ENCODE results near the gene MAPRE3. TPM values are rescaled to one million over a fixed set of nuclear protein-coding genes. Genes with fewer than 3 reads are reported as not detected.
"Not testable (repeated sequence)": the region's sequence is repeated elsewhere in the genome, so short reads cannot be mapped to it uniquely, and the experiment has no call there.

MAPRE3 gene
- total RNA-seq, 1 donor from 2014 or later = 1.8 TPM

DNA sequence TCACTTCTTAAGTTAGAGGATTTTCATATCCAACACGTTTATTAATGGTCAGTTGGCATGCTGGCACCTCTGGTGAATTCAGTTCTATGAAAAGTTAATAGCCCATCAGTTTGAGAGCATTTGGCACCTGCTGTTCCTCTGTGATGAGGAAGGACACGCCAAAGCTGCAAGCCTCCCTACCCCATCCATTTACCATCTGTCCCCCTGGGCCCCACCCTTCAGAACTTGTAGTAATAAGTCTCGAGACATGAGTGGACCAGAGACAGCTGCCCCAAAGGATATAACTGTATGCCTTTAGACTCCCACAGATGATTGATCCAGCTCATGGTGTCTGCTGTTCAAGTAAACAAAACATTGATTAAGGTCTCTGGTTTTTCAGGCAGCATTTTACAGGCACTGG is 94.7 kb downstream of the MAPRE3 start:
- no peak overlapping the region for H3K27ac Mint-ChIP-seq
- H3K4me3 Mint-ChIP-seq (ENCODE audit: low read depth) = no peak overlapping the region
- peaks cover 20% of the 10 kb centered on the region for H3K4me1 Mint-ChIP-seq (ENCODE audit: low read depth)
- H3K36me3 Mint-ChIP-seq (ENCODE audit: low read depth) = peaks cover 66% of the 10 kb centered on the region
- intact Hi-C loops (cut with micrococcal nuclease) = no loop called here
- DNase-seq (ENCODE audit: low spot score) = no peak
- H3K27me3 Mint-ChIP-seq (ENCODE audit: low read depth) = no peaks in the 10 kb centered on the region
- H3K9me3 Mint-ChIP-seq = no peaks in the 10 kb centered on the region

DNA sequence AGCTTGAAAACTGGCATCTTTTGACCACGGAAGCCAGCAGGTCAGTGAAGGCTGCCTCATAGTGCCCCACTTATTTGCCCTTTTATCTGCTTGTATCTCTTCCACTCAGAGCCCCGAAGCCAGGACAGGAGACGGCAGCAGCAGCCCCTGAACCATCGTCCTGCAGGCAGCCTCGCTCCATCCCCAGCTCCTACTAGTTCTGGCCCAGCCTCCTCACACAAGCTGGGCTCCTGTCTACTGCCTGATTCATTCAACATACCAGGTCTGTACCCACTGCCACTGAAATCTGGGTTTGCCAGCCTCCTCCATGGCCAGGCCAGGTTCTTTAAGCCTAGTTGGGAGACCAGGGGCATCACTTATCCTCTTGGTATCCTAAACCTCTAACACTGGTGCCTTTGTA is 96.9 kb downstream of the MAPRE3 start:
- H3K27ac Mint-ChIP-seq = no peak overlapping the region
- peaks cover 28% of the 10 kb centered on the region for H3K4me1 Mint-ChIP-seq (ENCODE audit: low read depth)
- H3K27me3 Mint-ChIP-seq (ENCODE audit: low read depth) = no peaks in the 10 kb centered on the region
- DNase-seq (ENCODE audit: low spot score) = no peak
- no peak overlapping the region for H3K4me3 Mint-ChIP-seq (ENCODE audit: low read depth)
- no peaks in the 10 kb centered on the region for H3K9me3 Mint-ChIP-seq
- peaks cover 68% of the 10 kb centered on the region for H3K36me3 Mint-ChIP-seq (ENCODE audit: low read depth)
- intact Hi-C loops (cut with micrococcal nuclease) = no loop called here

DNA sequence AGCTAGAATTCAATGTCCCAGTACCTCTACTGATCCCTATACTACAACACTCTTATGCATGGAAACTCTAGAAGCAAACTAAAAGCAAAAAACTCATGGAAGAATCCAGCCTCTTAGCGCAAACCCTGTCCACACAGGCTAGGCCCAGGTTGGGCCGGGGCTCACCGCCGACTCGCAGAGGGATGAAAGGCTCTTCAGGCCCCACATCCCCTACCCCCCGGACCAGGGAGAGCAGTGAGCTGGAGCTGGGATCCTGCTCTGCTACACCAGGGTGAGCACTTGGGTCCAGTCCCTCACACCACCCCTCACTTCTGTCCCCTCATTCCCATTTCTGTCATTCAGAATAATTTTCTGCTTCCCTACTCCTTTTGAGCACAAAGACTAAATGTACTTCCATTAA is 99.0 kb downstream of the MAPRE3 start:
- H3K4me3 Mint-ChIP-seq (ENCODE audit: low read depth) = peak overlapping the region; percentile 98
- H3K4me1 Mint-ChIP-seq (ENCODE audit: low read depth) = peaks cover 38% of the 10 kb centered on the region
- peak overlapping the region; percentile 47 for H3K27ac Mint-ChIP-seq
- intact Hi-C loops (cut with micrococcal nuclease) = no loop called here
- no peak for DNase-seq (ENCODE audit: low spot score)
- peaks cover 55% of the 10 kb centered on the region for H3K36me3 Mint-ChIP-seq (ENCODE audit: low read depth)
- H3K9me3 Mint-ChIP-seq = no peaks in the 10 kb centered on the region
- no peaks in the 10 kb centered on the region for H3K27me3 Mint-ChIP-seq (ENCODE audit: low read depth)

DNA sequence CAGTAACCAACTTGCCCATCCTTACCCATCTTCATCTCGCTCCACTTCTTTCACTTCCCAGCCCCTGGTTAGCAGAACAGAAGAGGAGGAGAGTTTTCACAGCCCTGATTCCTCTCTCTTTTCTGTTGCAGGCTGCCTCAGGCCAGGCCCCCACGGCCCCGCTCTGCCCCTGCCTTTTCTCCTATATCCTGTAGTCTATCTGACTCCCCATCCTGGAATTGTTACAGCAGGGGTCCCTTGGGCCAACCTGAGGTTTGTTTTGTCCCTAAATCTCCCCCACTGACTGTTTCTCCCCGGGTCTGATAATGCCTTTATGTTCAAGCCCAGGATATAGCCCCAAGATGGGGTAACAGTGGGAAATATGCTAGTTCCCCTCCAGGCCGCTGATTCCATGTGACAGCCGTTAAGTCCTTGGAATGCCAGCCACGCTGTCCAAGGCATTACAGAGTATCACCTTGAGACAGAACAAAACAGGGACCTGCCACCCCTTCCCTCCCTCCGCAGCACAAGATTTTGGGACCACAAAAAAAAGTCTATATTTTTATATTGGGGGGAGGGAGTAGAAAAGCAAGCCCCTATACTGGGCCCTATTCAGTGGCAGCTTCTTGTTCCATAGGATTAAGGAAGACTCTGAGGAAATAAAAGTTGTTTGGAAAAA is 99.7 kb downstream of the MAPRE3 start:
- Mint-ChIP-seq H3K4me1 (ENCODE audit: low read depth) (peaks cover 44% of the 10 kb centered on the region), H3K27ac (peak overlapping the region; percentile 47), H3K36me3 (ENCODE audit: low read depth) (peaks cover 52% of the 10 kb centered on the region), H3K9me3 (no peaks in the 10 kb centered on the region), H3K4me3 (ENCODE audit: low read depth) (peak overlapping the region; percentile 98), H3K27me3 (ENCODE audit: low read depth) (no peaks in the 10 kb centered on the region)
- DNase-seq (ENCODE audit: low spot score) = no peak
- intact Hi-C loops (cut with micrococcal nuclease) = no loop called here

DNA sequence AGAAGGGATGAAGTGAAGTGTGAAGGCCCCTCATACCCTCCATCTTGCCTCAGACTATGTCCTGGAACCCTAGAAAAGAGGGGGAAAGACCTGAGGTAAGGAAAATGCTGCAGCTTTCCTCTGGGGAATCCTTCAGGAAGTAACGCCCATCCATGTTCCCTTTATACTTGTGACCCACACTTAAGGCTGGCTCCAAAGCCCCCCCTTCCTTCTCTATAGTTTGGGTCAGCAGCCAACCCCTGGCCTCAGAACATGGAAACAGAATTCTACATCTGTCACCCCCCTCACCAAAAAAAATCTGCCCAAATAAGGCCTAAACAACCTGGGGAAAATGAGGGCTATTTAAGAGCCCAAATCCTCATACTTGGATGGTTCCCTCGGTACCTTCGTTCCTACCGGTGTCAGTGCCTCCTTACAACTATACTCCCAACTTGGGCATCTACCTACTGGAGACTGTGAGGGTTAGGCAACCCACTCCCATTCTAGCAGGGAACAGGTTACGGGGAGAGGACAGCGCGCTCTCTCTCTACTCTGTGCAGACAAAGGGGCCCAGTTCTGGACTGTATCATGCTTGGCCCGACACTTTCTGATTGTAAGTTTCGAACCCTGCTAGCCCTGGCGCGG is 100.3 kb downstream of the MAPRE3 start:
- Mint-ChIP-seq H3K4me1 (ENCODE audit: low read depth) (peaks cover 46% of the 10 kb centered on the region), H3K27me3 (ENCODE audit: low read depth) (no peaks in the 10 kb centered on the region), H3K27ac (peak overlapping the region; percentile 90), H3K9me3 (no peaks in the 10 kb centered on the region), H3K36me3 (ENCODE audit: low read depth) (peaks cover 45% of the 10 kb centered on the region), H3K4me3 (ENCODE audit: low read depth) (peak overlapping the region; percentile 98)
- no peak for DNase-seq (ENCODE audit: low spot score)
- intact Hi-C loops (cut with micrococcal nuclease) = loop anchor here (1.0 kb wide), 3 partner anchors 11 to 20 kb away; partner anchors contain the start of gene KHK

DNA sequence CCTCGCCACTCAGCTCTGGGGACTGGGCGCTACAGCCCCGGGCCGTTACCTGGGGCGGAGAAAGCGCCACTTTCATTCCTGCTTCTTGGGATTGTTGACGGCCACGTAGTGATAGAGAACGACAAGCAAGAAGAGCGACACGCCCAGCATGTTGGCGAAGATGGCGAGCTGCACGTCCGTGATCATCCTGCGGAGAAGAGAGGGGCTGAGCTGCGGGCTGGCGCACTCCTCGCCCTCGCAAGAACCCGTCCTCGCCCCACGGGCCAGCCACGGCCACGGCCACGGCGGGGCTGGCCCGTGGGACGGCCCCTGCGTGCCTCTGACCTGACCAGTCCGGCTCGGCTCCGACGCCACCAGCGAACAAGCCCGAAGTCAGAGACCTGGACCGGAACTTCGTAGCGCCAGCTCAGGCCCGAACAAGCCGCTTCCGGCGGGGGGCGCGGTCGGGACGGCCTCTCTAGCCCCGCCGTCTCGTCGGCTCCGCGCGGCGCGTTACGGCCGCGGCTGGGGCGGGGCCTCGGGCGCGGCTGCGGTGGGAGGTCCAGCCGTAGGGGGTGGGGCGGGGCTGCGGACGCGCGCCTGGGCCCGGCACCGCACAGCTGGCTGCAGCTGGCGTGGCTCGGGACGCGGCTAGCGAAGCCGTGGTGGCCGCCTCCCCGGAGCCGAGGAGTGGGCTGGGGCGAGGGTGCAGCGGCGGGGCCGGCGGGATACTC is 101.0 kb downstream of the MAPRE3 start, which contains the start of gene OST4:
OST4 (minus strand) TSS at position 378 of the 713 bp plus-strand sequence.
- intact Hi-C loops (cut with micrococcal nuclease) = loop anchor here (1.0 kb wide), 3 partner anchors 10 to 21 kb away; partner anchors contain the start of gene KHK
- Mint-ChIP-seq H3K27me3 (ENCODE audit: low read depth) (no peaks in the 10 kb centered on the region), H3K4me1 (ENCODE audit: low read depth) (peaks cover 49% of the 10 kb centered on the region), H3K4me3 (ENCODE audit: low read depth) (peak within 1 kb of the TSS; percentile 98), H3K36me3 (ENCODE audit: low read depth) (peaks cover 38% of the 10 kb centered on the region), H3K9me3 (no peaks in the 10 kb centered on the region), H3K27ac (peak within 1 kb of the TSS; percentile 90)
- DNase-seq (ENCODE audit: low spot score) = peak; percentile 89

DNA sequence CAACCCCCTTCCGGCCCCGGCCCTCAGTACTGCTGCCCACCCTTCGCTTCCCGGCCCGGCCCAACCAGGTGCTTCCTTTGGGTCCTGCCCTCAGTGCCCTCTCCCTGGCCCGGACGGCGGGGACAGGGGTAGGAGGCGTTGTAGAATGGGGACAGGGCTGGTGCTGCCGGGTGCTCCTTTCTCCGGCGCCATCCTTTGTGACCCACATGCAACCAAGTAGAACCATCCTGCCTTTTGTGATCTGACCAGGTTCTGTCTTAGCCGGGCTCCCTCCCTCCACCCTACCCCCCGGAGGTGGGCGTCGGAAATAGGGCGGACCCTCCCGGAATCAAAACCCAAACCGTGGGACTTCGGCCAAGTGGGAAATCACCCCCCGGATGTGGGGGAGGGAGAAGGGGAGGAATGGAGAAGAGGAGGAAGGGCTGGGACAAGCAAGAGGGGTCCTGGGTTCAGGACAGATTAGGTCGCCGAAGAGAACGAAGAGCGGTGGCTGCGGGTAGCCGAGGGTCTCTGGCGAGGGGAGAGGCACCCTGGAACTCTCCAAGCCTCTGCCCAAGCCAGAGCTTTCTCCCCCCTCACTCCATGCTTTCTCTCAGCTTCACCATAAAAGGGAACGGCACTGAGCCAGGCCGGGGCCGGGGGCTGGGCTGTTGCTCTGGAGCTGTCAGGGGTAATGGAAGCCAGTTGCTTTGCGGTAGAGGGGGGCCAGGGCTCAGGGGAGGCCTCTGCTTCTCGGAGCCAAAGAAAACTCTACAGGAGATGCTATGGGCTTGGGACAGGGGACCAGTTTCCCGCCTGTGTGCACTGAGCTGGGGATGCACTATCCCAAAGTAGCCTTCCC is 101.8 kb downstream of the MAPRE3 start:
- no peak for DNase-seq (ENCODE audit: low spot score)
- intact Hi-C loops (cut with micrococcal nuclease) = loop anchor here (1.0 kb wide), 3 partner anchors 9 to 22 kb away; partner anchors contain the start of gene KHK
- H3K9me3 Mint-ChIP-seq = no peaks in the 10 kb centered on the region
- H3K4me3 Mint-ChIP-seq (ENCODE audit: low read depth) = peak overlapping the region; percentile 73
- peaks cover 54% of the 10 kb centered on the region for H3K4me1 Mint-ChIP-seq (ENCODE audit: low read depth)
- no peaks in the 10 kb centered on the region for H3K27me3 Mint-ChIP-seq (ENCODE audit: low read depth)
- H3K27ac Mint-ChIP-seq = peak overlapping the region; percentile 70
- peaks cover 37% of the 10 kb centered on the region for H3K36me3 Mint-ChIP-seq (ENCODE audit: low read depth)

DNA sequence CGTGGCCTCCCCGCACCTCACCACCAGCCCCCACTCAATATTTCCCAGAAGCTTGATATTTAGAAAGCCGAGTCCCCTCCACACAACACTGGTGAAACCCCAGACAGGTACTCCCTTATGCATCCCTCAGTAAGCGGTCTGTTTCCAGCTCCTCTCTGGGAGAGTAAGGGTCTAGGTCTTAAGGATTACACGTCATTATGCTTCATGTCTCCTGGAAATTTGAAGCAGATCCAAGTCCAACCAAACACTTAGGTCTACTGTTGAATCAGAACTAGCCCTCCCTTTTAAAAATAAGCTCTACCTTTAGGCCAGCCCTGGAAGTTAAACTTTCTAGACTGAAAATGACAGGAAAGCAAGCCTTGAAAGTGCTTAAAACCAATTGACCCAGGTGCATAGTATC is 102.5 kb downstream of the MAPRE3 start:
- intact Hi-C loops (cut with micrococcal nuclease) = no loop called here
- Mint-ChIP-seq H3K36me3 (ENCODE audit: low read depth) (peaks cover 30% of the 10 kb centered on the region), H3K27me3 (ENCODE audit: low read depth) (no peaks in the 10 kb centered on the region), H3K4me1 (ENCODE audit: low read depth) (peaks cover 56% of the 10 kb centered on the region), H3K27ac (peak overlapping the region; percentile 70), H3K4me3 (ENCODE audit: low read depth) (peak overlapping the region; percentile 73), H3K9me3 (no peaks in the 10 kb centered on the region)
- no peak for DNase-seq (ENCODE audit: low spot score)

DNA sequence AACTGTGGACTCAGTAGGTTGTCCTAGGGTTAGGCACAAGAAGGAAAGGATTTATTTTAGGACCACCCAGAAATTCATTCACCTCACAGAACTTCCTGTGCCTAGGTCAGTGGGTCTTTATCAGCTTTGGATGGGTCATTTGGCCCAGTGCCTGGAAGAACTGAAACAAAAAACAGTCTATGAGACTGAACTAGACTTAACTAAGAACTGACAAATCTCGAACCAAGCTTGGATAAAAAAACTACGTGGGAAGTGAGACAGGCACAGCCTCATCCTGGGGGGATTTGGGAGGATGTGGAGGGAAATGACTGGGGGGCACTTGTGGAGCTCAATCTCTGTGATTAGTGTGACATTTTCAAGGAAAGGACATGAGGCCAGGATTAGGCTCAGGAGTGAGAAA is 103.3 kb downstream of the MAPRE3 start:
- H3K27me3 Mint-ChIP-seq (ENCODE audit: low read depth) = no peaks in the 10 kb centered on the region
- DNase-seq (ENCODE audit: low spot score) = no peak
- peak overlapping the region; percentile 27 for H3K27ac Mint-ChIP-seq

DNA sequence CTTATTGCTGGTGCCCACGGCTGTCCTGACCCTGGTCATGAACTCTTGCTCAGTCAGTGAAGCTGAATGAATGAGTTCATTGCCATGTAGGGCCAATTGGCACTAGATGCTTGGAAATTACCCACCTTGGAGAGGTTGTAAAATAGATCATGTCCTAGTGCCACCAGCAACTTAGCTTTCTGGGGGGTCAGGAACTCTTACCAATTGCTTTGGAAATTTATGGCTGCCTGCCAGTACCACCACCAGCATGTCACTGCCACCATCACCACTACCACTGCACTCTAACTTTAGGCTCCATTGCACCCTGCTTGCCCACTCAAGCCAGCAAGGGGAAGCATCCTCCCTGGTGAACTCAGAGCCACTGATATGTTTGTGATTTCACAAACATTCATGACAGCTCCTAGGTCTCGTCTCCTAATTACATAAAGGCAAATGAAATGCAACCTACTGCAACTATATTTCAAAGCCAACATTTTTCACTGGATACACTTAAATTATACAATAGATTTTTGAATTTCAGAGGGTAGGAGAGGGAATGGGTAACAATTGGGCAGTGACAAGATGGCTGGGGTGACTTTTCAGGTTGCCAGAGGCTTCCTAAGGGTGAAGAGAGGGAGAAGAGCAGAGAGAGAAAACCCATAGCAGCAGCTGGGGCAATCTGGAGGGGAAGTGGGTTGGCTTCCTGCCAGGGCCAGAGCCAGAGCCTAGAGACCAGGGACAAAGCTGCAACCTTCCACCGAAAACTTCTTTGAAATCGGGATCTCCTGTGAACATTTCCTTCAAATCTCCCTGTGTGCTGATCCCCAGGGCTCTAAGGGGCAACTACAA is 104.5 kb downstream of the MAPRE3 start:
- H3K4me1 Mint-ChIP-seq (ENCODE audit: low read depth) = peaks cover 46% of the 10 kb centered on the region
- no peaks in the 10 kb centered on the region for H3K9me3 Mint-ChIP-seq
- H3K4me3 Mint-ChIP-seq (ENCODE audit: low read depth) = no peak overlapping the region
- peaks cover 10% of the 10 kb centered on the region for H3K36me3 Mint-ChIP-seq (ENCODE audit: low read depth)
- no peaks in the 10 kb centered on the region for H3K27me3 Mint-ChIP-seq (ENCODE audit: low read depth)
- intact Hi-C loops (cut with micrococcal nuclease) = no loop called here
- peak overlapping the region; percentile 80 for H3K27ac Mint-ChIP-seq
- no peak for DNase-seq (ENCODE audit: low spot score)

More for the DNA sequence above, 103.3 kb downstream of the MAPRE3 start:
- Mint-ChIP-seq H3K36me3 (ENCODE audit: low read depth) (peaks cover 21% of the 10 kb centered on the region), H3K9me3 (no peaks in the 10 kb centered on the region), H3K4me1 (ENCODE audit: low read depth) (peaks cover 56% of the 10 kb centered on the region), H3K4me3 (ENCODE audit: low read depth) (no peak overlapping the region)
- intact Hi-C loops (cut with micrococcal nuclease) = no loop called here

DNA sequence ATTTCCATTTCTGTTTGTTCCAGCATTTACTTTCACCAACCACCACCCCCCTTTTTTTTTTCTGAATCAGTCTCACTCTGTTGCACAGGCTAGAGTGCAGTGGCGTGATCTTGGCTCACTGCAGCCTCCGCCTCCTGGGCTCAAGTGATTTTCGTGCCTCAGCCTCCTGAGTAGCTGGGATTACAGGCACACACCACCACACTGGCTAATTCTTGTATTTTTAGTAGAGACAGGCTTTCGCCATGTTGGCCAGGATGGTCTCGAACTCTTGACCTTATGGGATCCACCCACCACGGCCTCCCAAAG is 105.1 kb downstream of the MAPRE3 start:
- DNase-seq (ENCODE audit: low spot score); H3K27me3 Mint-ChIP-seq (ENCODE audit: low read depth); intact Hi-C loops (cut with micrococcal nuclease); H3K9me3 Mint-ChIP-seq; H3K36me3 Mint-ChIP-seq (ENCODE audit: low read depth); H3K4me3 Mint-ChIP-seq (ENCODE audit: low read depth): not testable (repeated sequence)
- Mint-ChIP-seq H3K27ac (peak overlapping the region; percentile 80), H3K4me1 (ENCODE audit: low read depth) (peaks cover 45% of the 10 kb centered on the region)

DNA sequence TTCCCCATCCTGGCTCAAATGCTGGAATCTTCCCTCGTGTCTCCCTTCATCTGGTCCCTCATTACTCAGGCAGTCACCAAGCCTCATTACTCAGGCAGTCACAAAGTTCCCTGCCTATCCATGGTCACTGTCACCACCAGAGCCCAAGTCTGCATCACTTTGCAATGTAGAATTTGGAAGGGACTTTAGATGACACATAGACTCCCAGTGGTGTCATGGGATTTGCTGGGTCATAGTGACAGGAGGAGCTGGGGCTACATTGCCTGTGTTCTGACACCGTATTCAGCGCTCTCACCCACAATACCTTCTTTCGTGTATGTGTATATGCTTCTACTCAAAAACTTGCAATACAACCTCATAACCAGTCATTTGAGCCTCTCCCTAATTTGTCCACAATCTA is 105.9 kb downstream of the MAPRE3 start:
- Mint-ChIP-seq H3K36me3 (ENCODE audit: low read depth) (no peaks in the 10 kb centered on the region), H3K4me1 (ENCODE audit: low read depth) (peaks cover 50% of the 10 kb centered on the region), H3K27me3 (ENCODE audit: low read depth) (no peaks in the 10 kb centered on the region), H3K27ac (peak overlapping the region; percentile 73), H3K4me3 (ENCODE audit: low read depth) (no peak overlapping the region), H3K9me3 (no peaks in the 10 kb centered on the region)
- intact Hi-C loops (cut with micrococcal nuclease) = no loop called here
- DNase-seq (ENCODE audit: low spot score) = no peak
